Gastrocnemius medialis (tissue), 4 donors: ENCODE measurements around the gene VPS16. TPM values are rescaled to one million over a fixed set of nuclear protein-coding genes. Genes with fewer than 3 reads are reported as not detected.

Experiments used
- ATAC-seq, 2 donors: fragments of 150-250 bp; one replicate each; pipeline ENCODE4 v1.9.1; 2016
- DNase-seq, 2 donors: peaks; one replicate each; pipeline ENCODE4 v3.0.0-alpha.2; 2019
- H3K27ac ChIP-seq, 4 donors: fragments of 200-600 bp; sonication (generic); 1 replicate in 1 of 4; 2 replicates in 3 of 4; pipeline ENCODE4 v1.5.1; 2016 to 2018; ENCODE audit warnings: mild to moderate bottlenecking in 2 of 4, moderate library complexity in 1 of 4
- H3K27me3 ChIP-seq, 3 donors: fragments of 200-600 bp; sonication (generic) in 2 of 3; 1 replicate in 1 of 3; 2 replicates in 2 of 3; pipeline versions ENCODE4 v1.5.1 to v1.6.0; 2016 to 2019; ENCODE audit warnings: mild to moderate bottlenecking in 1 of 3, moderate library complexity in 1 of 3
- H3K36me3 ChIP-seq, 2 donors: fragments of 200-600 bp; sonication (generic) in 1 of 2; one replicate each; pipeline ENCODE4 v1.5.1; 2017 to 2018
- H3K4me1 ChIP-seq, 2 donors: fragments of 200-600 bp; sonication (generic) in 1 of 2; one replicate each; pipeline ENCODE4 v1.5.1; 2016 to 2017; ENCODE audit warnings: mild to moderate bottlenecking in 2 of 2
- H3K4me3 ChIP-seq, 4 donors: fragments of 200-600 bp; sonication (generic) in 3 of 4; 1 replicate in 1 of 4; 2 replicates in 3 of 4; pipeline ENCODE4 v1.5.1; 2016 to 2019; ENCODE audit warnings: mild to moderate bottlenecking in 2 of 4
- H3K9me3 ChIP-seq, 3 donors: fragments of 200-600 bp; sonication (generic) in 2 of 3; 1 replicate in 1 of 3; 2 replicates in 2 of 3; pipeline ENCODE4 v1.5.1; 2016 to 2019
- CTCF ChIP-seq, 5 experiments: fragments of 450-650 bp in 3 of 5; fragments of 200-600 bp in 2 of 5; sonication (generic) in 2 of 5; IDR thresholded peaks in 4 of 5; conservative IDR thresholded peaks in 1 of 5; 1 replicate in 4 of 5; 2 replicates in 1 of 5; pipeline ENCODE4 v1.5.1; 2016 to 2019; ENCODE audit warnings: antibody characterized with exemption in 5 of 5, mild to moderate bottlenecking in 3 of 5, moderate library complexity in 3 of 5
- POLR2A ChIP-seq, 2 donors: fragments of 450-650 bp; IDR thresholded peaks; one replicate each; pipeline ENCODE4 v1.6.1; 2017; ENCODE audit warnings: antibody characterized with exemption in 2 of 2, mild to moderate bottlenecking in 2 of 2, moderate library complexity in 2 of 2
- in situ Hi-C, 4 donors: fragments of 200-750 bp; cut with MboI; loops; one replicate each; pipeline versions ENCODE4 v1.15.0 to v1.8.0; 2017; ENCODE audit warnings: low sequenced_read_pairs in 4 of 4
- intact Hi-C: fragments of 100-400 bp; cut with DNase I; formaldehyde crosslinking; loops from one replicate; pipeline ENCODE4 v1.15.1; 2023; ENCODE audit warnings: low total_unique reads
- total RNA-seq, 4 donors: library from RNA; depleted of rRNA; stranded (reverse); fragments of >200 nt; gene quantifications; one replicate each; pipeline versions ENCODE4 v1.1.0 to v1.2.3, GENCODE V29; 2016

VPS16 gene
- total RNA-seq, 4 donors from 2014 or later, result 17.3 to 26.4 (median 21.6) TPM

GRCh38 chr20:2887715-2888114 is 47.2 kb downstream of the VPS16 start:
- in situ Hi-C loops (no loop called here), intact Hi-C loops (no loop called here)
- no peak for TF ChIP-seq CTCF (IDR thresholded peaks at IDR 0.05 in 4 of 5, conservative IDR thresholded peaks at IDR 0.05 in 1 of 5)
- no peak for TF ChIP-seq POLR2A (IDR thresholded peaks at IDR 0.05)
- H3K9me3 ChIP-seq, result no peaks in the 10 kb centered on the region
- peaks cover 33 to 37% of the 10 kb centered on the region in 2 donors for H3K4me1 ChIP-seq
- ATAC-seq (no peak), DNase-seq (no peak)
- H3K4me3 ChIP-seq, result no peak overlapping the region
- no peak overlapping the region for H3K27ac ChIP-seq
- no peaks in the 10 kb centered on the region for H3K36me3 ChIP-seq
- H3K27me3 ChIP-seq, result no peaks in the 10 kb centered on the region

GRCh38 chr20:2888224-2888955 is 47.8 kb downstream of the VPS16 start:
- DNase-seq (no peak), ATAC-seq (no peak)
- H3K36me3 ChIP-seq, result no peaks in the 10 kb centered on the region
- no peaks in the 10 kb centered on the region for H3K27me3 ChIP-seq
- H3K4me3 ChIP-seq, result no peak overlapping the region
- TF ChIP-seq CTCF (IDR thresholded peaks at IDR 0.05 in 4 of 5, conservative IDR thresholded peaks at IDR 0.05 in 1 of 5), result no peak
- no peak for TF ChIP-seq POLR2A (IDR thresholded peaks at IDR 0.05)
- no peaks in the 10 kb centered on the region for H3K9me3 ChIP-seq
- no peak overlapping the region for H3K27ac ChIP-seq
- peaks cover 38 to 44% of the 10 kb centered on the region in 2 donors for H3K4me1 ChIP-seq
- in situ Hi-C loops, result no loop called here
- intact Hi-C loops, result no loop called here

- intact Hi-C loops (no loop called here), in situ Hi-C loops (no loop called here)
- peaks cover 36 to 48% of the 10 kb centered on the region in 2 donors for H3K4me1 ChIP-seq
- no peaks in the 10 kb centered on the region for H3K36me3 ChIP-seq
- peak overlapping the region in 1 of 4 donors; percentile 5 for H3K27ac ChIP-seq
- DNase-seq (no peak), ATAC-seq (no peak)
- H3K27me3 ChIP-seq, result no peaks in the 10 kb centered on the region
- TF ChIP-seq CTCF (IDR thresholded peaks at IDR 0.05 in 4 of 5, conservative IDR thresholded peaks at IDR 0.05 in 1 of 5), result no peak
- TF ChIP-seq POLR2A (IDR thresholded peaks at IDR 0.05), result no peak
- H3K9me3 ChIP-seq, result no peaks in the 10 kb centered on the region
- H3K4me3 ChIP-seq, result no peak overlapping the region
Observed at GRCh38 chr20:2889209-2889608, 48.7 kb downstream of the VPS16 start.

GRCh38 chr20:2889797-2890196 is 49.3 kb downstream of the VPS16 start:
- no peak for DNase-seq
- intact Hi-C loops, result no loop called here
- H3K4me1 ChIP-seq, result peaks cover 36 to 48% of the 10 kb centered on the region in 2 donors

More at GRCh38 chr20:2889797-2890196, 49.3 kb downstream of the VPS16 start:
- in situ Hi-C loops, result no loop called here
- TF ChIP-seq POLR2A (IDR thresholded peaks at IDR 0.05) (no peak), CTCF (IDR thresholded peaks at IDR 0.05 in 4 of 5, conservative IDR thresholded peaks at IDR 0.05 in 1 of 5) (no peak)
- Histone ChIP-seq H3K36me3 (no peaks in the 10 kb centered on the region), H3K9me3 (no peaks in the 10 kb centered on the region), H3K4me3 (no peak overlapping the region), H3K27ac (no peak overlapping the region), H3K27me3 (no peaks in the 10 kb centered on the region)
- ATAC-seq, result no peak
